HG03045 (cell line): ENCODE results near the gene KATNAL2.

Source experiments
- ATAC-seq: cut with Tn5 transposase; IDR thresholded peaks from one replicate; pipeline ENCODE4 v1.9.1; 2021; ENCODE audit warnings: mild to moderate bottlenecking, moderate library complexity; ENCODE audit not compliant: unreplicated experiment

The KATNAL2 gene

GRCh38 chr18:46917108-46917802 is at the start of gene KATNAL2, which contains the start of gene PIAS2:
TSS of gene KATNAL2 (plus strand) at chr18:46917602. CDS start at chr18:46946873, 29,271 bp downstream.
TSS of gene PIAS2 (minus strand) at chr18:46917507. CDS start at chr18:46917345, 162 bp downstream.
- ATAC-seq = peak; percentile 91

GRCh38 chr18:46868169-46868921 is 49.1 kb upstream of the KATNAL2 start:
- ATAC-seq = no peak

GRCh38 chr18:46877329-46877987 is 39.9 kb upstream of the KATNAL2 start:
- no peak for ATAC-seq

- ATAC-seq = no peak
These were observed 34.2 kb upstream of the KATNAL2 start for GRCh38 chr18:46883180-46883579.

- no peak for ATAC-seq
These were observed 30.5 kb upstream of the KATNAL2 start for GRCh38 chr18:46886893-46887292.

- ATAC-seq = no peak
These were observed 28.4 kb upstream of the KATNAL2 start for GRCh38 chr18:46888965-46889364.

- peak; percentile 88 for ATAC-seq
These were observed 25.6 kb upstream of the KATNAL2 start for GRCh38 chr18:46891742-46892214.

- ATAC-seq = no peak
These were observed 24.6 kb upstream of the KATNAL2 start for GRCh38 chr18:46892842-46893241.

GRCh38 chr18:46893360-46893759 is 24.0 kb upstream of the KATNAL2 start:
- ATAC-seq = no peak

GRCh38 chr18:46894124-46894523 is 23.3 kb upstream of the KATNAL2 start:
- no peak for ATAC-seq

GRCh38 chr18:46899274-46899948 is 18.0 kb upstream of the KATNAL2 start:
- peak; percentile 68 for ATAC-seq

- no peak for ATAC-seq
These were observed 14.0 kb upstream of the KATNAL2 start for GRCh38 chr18:46903406-46903805.

GRCh38 chr18:46909497-46909896 is 7.9 kb upstream of the KATNAL2 start:
- ATAC-seq = no peak

GRCh38 chr18:46910856-46911255 is 6.5 kb upstream of the KATNAL2 start:
- no peak for ATAC-seq

- no peak for ATAC-seq
These were observed 1.4 kb upstream of the KATNAL2 start for GRCh38 chr18:46915800-46916550.

GRCh38 chr18:46916551-46917107 is 773 bp upstream of the KATNAL2 start:
- peak; percentile 29 for ATAC-seq

- peak; percentile 13 for ATAC-seq
These were observed 600 bp downstream of the KATNAL2 start for GRCh38 chr18:46917803-46918600.

GRCh38 chr18:46920067-46920466 is 2.7 kb downstream of the KATNAL2 start:
- no peak for ATAC-seq

- ATAC-seq = no peak
These were observed 3.3 kb downstream of the KATNAL2 start for GRCh38 chr18:46920653-46921052.
